Measurements from ENCODE around the gene RERE.

RERE gene

GRCh38 chr1:8860738-8861516 is 43.5 kb upstream of the RERE start:
- Histone ChIP-seq H3K36me3 (ENCODE audit: control insufficient read depth in 2 of 2, insufficient read depth in 1 of 2, low read length in 2 of 2) (peaks cover 44 to 88% of the 10 kb centered on the region in 2 experiments), H3K4me3 (ENCODE audit: low read depth, low read length) (no peak overlapping the region), H3K9me3 (ENCODE audit: control insufficient read depth, insufficient read depth, low read depth, low read length) (no peaks in the 10 kb centered on the region), H3K4me1 (ENCODE audit: control insufficient read depth, insufficient read depth, low read length) (no peaks in the 10 kb centered on the region), H3K27ac (ENCODE audit: extremely low read depth, low read depth, low read length) (no peak overlapping the region)
- ChIA-PET POLR2A (interaction anchor here (0.5 to 1.9 kb wide), 2 partner anchors 13 to 55 kb away, joined by 4 to 9 read pairs; no protein-coding TSS in a partner anchor), CTCF (interaction anchor here (0.5 to 5.0 kb wide), 13 partner anchors 11 to 1192 kb away, joined by 3 to 43 read pairs (median 4); no protein-coding TSS in a partner anchor)
- TF ChIP-seq ZNF792 (tag by site-specific recombination; IDR thresholded peaks at IDR 0.05), result no peak
- TF ChIP-seq OSR2 (tag by site-specific recombination; IDR thresholded peaks at IDR 0.05), result 0 out of 2 replicates have a peak, but pooled peaks have one; percentile 12
- 0 out of 2 replicates have a peak, but pooled peaks have one; percentile 55 for TF ChIP-seq SCRT2 (tag by site-specific recombination; IDR thresholded peaks at IDR 0.05)

DNA sequence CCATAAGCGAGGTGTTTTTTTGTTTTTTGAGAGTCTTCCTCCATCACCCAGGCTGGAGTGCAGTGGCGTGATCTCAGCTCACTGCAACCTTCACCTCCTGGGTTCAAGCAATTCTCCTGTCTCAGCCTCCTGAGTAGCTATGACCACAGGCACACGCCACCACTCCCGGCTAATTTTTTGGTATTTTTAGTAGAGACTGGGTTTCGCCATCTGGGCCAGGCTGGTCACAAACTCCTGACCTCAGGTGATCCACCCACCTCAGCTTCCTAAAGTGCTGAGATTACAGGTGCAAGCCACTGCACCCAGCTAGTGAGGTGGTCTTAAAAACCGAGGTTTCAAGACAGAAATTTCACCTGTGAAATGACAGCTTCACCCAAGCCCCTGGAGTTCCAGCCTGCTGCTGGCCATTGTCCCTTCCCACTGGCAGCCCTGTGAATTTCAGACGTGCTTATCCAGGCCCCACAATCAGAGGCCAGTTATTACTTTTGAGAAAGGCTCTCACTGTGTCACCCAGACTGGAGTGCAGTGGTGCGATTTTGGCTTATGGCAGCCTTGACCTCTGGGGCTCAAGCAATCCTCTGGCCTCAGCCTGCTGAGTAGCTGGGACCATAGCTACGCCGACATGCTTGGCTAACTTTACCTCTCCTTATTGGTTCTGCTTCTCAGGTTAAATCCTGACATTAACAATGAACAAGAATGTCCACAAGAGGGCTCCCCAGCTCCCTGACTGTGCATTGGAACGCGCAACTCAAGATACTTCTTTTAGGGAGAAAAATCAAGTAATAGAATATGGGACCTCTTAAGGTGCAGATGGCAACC is 41.7 kb upstream of the RERE start:
- Histone ChIP-seq H3K4me3 (ENCODE audit: low read depth, low read length) (no peak overlapping the region), H3K4me1 (ENCODE audit: control insufficient read depth, insufficient read depth, low read length) (no peaks in the 10 kb centered on the region), H3K36me3 (ENCODE audit: control insufficient read depth in 2 of 2, insufficient read depth in 1 of 2, low read length in 2 of 2) (peaks cover 31 to 69% of the 10 kb centered on the region in 2 experiments), H3K9me3 (ENCODE audit: control insufficient read depth, insufficient read depth, low read depth, low read length) (no peaks in the 10 kb centered on the region), H3K27ac (ENCODE audit: extremely low read depth, low read depth, low read length) (no peak overlapping the region)
- ChIA-PET CTCF (interaction anchor here (0.6 to 5.0 kb wide), 23 partner anchors 10 to 674 kb away, joined by 3 to 43 read pairs (median 4); no protein-coding TSS in a partner anchor), POLR2A (interaction anchor here (0.9 to 2.8 kb wide), 5 partner anchors 10 to 20 kb away, joined by 3 to 10 read pairs (median 7); partner anchors contain the start of gene ENO1)
- no peak for TF ChIP-seq ZNF341 (tag by site-specific recombination; IDR thresholded peaks at IDR 0.05; ENCODE audit: low read depth)
- no peak for TF ChIP-seq ZNF10 (tag by site-specific recombination; IDR thresholded peaks at IDR 0.05)
- 0 out of 2 replicates have a peak, but pooled peaks have one; percentile 39 for TF ChIP-seq PRDM10 (tag by site-specific recombination; IDR thresholded peaks at IDR 0.05)
- TF ChIP-seq, protein P1, sequence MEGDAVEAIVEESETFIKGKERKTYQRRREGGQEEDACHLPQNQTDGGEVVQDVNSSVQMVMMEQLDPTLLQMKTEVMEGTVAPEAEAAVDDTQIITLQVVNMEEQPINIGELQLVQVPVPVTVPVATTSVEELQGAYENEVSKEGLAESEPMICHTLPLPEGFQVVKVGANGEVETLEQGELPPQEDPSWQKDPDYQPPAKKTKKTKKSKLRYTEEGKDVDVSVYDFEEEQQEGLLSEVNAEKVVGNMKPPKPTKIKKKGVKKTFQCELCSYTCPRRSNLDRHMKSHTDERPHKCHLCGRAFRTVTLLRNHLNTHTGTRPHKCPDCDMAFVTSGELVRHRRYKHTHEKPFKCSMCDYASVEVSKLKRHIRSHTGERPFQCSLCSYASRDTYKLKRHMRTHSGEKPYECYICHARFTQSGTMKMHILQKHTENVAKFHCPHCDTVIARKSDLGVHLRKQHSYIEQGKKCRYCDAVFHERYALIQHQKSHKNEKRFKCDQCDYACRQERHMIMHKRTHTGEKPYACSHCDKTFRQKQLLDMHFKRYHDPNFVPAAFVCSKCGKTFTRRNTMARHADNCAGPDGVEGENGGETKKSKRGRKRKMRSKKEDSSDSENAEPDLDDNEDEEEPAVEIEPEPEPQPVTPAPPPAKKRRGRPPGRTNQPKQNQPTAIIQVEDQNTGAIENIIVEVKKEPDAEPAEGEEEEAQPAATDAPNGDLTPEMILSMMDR (tag by site-specific recombination; IDR thresholded peaks at IDR 0.05), result peak; percentile 59
- TF ChIP-seq ZBTB20 (tag by site-specific recombination; IDR thresholded peaks at IDR 0.05), result no peak
- TF ChIP-seq, protein P2, sequence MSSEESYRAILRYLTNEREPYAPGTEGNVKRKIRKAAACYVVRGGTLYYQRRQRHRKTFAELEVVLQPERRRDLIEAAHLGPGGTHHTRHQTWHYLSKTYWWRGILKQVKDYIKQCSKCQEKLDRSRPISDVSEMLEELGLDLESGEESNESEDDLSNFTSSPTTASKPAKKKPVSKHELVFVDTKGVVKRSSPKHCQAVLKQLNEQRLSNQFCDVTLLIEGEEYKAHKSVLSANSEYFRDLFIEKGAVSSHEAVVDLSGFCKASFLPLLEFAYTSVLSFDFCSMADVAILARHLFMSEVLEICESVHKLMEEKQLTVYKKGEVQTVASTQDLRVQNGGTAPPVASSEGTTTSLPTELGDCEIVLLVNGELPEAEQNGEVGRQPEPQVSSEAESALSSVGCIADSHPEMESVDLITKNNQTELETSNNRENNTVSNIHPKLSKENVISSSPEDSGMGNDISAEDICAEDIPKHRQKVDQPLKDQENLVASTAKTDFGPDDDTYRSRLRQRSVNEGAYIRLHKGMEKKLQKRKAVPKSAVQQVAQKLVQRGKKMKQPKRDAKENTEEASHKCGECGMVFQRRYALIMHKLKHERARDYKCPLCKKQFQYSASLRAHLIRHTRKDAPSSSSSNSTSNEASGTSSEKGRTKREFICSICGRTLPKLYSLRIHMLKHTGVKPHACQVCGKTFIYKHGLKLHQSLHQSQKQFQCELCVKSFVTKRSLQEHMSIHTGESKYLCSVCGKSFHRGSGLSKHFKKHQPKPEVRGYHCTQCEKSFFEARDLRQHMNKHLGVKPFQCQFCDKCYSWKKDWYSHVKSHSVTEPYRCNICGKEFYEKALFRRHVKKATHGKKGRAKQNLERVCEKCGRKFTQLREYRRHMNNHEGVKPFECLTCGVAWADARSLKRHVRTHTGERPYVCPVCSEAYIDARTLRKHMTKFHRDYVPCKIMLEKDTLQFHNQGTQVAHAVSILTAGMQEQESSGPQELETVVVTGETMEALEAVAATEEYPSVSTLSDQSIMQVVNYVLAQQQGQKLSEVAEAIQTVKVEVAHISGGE (tag by site-specific recombination; conservative IDR thresholded peaks at IDR 0.05; ENCODE audit: low read depth), result no peak

All from HEK293 (cell line).